Esophagus (tissue), 2 donors: ENCODE measurements around the gene UNC93B1. TPM values are rescaled to one million over a fixed set of nuclear protein-coding genes. Genes with fewer than 3 reads are reported as not detected.

ENCODE experiments used
- H3K27ac ChIP-seq, 2 donors: one replicate each; pipeline ENCODE4 v1.5.1; 2013; ENCODE audit warnings: low read depth in 2 of 2, mild to moderate bottlenecking in 2 of 2, inconsistent platforms in 1 of 2, low read length in 1 of 2, moderate library complexity in 1 of 2
- H3K27me3 ChIP-seq, 2 donors: one replicate each; pipeline ENCODE4 v1.6.1; 2013; ENCODE audit warnings: low read length in 2 of 2, control low read depth in 1 of 2, mild to moderate bottlenecking in 1 of 2; ENCODE audit not compliant: insufficient read depth in 2 of 2, control insufficient read depth in 1 of 2
- H3K36me3 ChIP-seq, 2 donors: one replicate each; pipeline ENCODE4 v1.6.1; 2013; ENCODE audit warnings: low read length in 1 of 2; ENCODE audit not compliant: control insufficient read depth in 2 of 2, insufficient read depth in 2 of 2
- H3K4me1 ChIP-seq, 2 donors: one replicate each; pipeline ENCODE4 v1.6.1; 2013; ENCODE audit warnings: low read length in 1 of 2; ENCODE audit not compliant: control insufficient read depth in 2 of 2, insufficient read depth in 2 of 2
- H3K4me3 ChIP-seq, 2 donors: one replicate each; pipeline ENCODE4 v1.5.1; 2013; ENCODE audit warnings: low read length in 2 of 2, mild to moderate bottlenecking in 2 of 2, low read depth in 1 of 2, moderate library complexity in 1 of 2
- H3K9me3 ChIP-seq, 2 donors: one replicate each; pipeline ENCODE4 v1.6.1; 2013; ENCODE audit warnings: mild to moderate bottlenecking in 2 of 2, low read depth in 1 of 2, low read length in 1 of 2, moderate library complexity in 1 of 2; ENCODE audit not compliant: control insufficient read depth in 2 of 2, insufficient read depth in 1 of 2
- WGBS, 2 donors: extraction: QIAGEN DNeasy Blood & Tissue Kit; methylation state at CpG; one replicate each; pipeline ENCODE4 v1.1.7; 2013; 5-methylcytosine and 5-hydroxymethylcytosine counted together
- polyA plus RNA-seq, 2 donors: library from polyadenylated mRNA; stranded (reverse); fragments of 200-250 nt; gene quantifications; one replicate each; pipeline ENCODE4 v1.2.3, GENCODE V29; 2013
- donor health status: healthy with polysubstance abuse.
- donor health status: Bipolar disorder and iron deficiency.

Gene UNC93B1
- polyA plus RNA-seq, 2 donors: 20.5 to 24.4 TPM

- H3K9me3 ChIP-seq: no peaks in the 10 kb centered on the region
- no peaks in the 10 kb centered on the region for H3K36me3 ChIP-seq
- H3K27ac ChIP-seq: peak overlapping the region; percentile 81 to 84
- H3K4me3 ChIP-seq: no peak overlapping the region
- no peaks in the 10 kb centered on the region for H3K27me3 ChIP-seq
- WGBS, 2 donors: 54 to 72% methylated on average over 12 of the region's 12 CpGs
- peaks cover 0 to 23% of the 10 kb centered on the region in 2 donors for H3K4me1 ChIP-seq
Measured at GRCh38 chr11:68009391-68010089, 5.6 kb upstream of the UNC93B1 start.

- Histone ChIP-seq H3K27ac (peak overlapping the region in 1 of 2 donors; percentile 68), H3K9me3 (no peaks in the 10 kb centered on the region), H3K4me3 (no peak overlapping the region), H3K4me1 (peaks cover 0 to 17% of the 10 kb centered on the region in 2 donors), H3K36me3 (no peaks in the 10 kb centered on the region), H3K27me3 (no peaks in the 10 kb centered on the region)
- WGBS, 2 donors: 50 to 54% methylated on average over 24 to 27 of the region's 27 CpGs
Measured at GRCh38 chr11:68008381-68009337, 4.8 kb upstream of the UNC93B1 start.

- H3K4me1 ChIP-seq: peaks cover 0 to 20% of the 10 kb centered on the region in 2 donors
- 79 to 84% methylated on average over 16 of the region's 16 CpGs for WGBS, 2 donors
Measured at GRCh38 chr11:68007498-68008380, 3.8 kb upstream of the UNC93B1 start.

GRCh38 chr11:68006606-68007166 is 2.8 kb upstream of the UNC93B1 start:
- Histone ChIP-seq H3K4me3 (no peak overlapping the region), H3K27me3 (no peaks in the 10 kb centered on the region), H3K36me3 (no peaks in the 10 kb centered on the region), H3K27ac (no peak overlapping the region), H3K9me3 (no peaks in the 10 kb centered on the region), H3K4me1 (peaks cover 0 to 24% of the 10 kb centered on the region in 2 donors)
- 96% methylated on average over 7 of the region's 7 CpGs for WGBS, 2 donors

More at GRCh38 chr11:68007498-68008380, 3.8 kb upstream of the UNC93B1 start:
- Histone ChIP-seq H3K9me3 (no peaks in the 10 kb centered on the region), H3K27ac (no peak overlapping the region), H3K27me3 (no peaks in the 10 kb centered on the region), H3K36me3 (no peaks in the 10 kb centered on the region), H3K4me3 (no peak overlapping the region)

- Histone ChIP-seq H3K4me1 (peaks cover 0 to 13% of the 10 kb centered on the region in 2 donors), H3K27ac (no peak overlapping the region), H3K4me3 (no peak overlapping the region), H3K9me3 (no peaks in the 10 kb centered on the region), H3K27me3 (no peaks in the 10 kb centered on the region), H3K36me3 (no peaks in the 10 kb centered on the region)
- WGBS, 2 donors: 72% methylated on average over 14 of the region's 14 CpGs
Measured at GRCh38 chr11:68004551-68005335, 846 bp upstream of the UNC93B1 start.

- Histone ChIP-seq H3K4me1 (peaks cover 0 to 7% of the 10 kb centered on the region in 2 donors), H3K4me3 (peak overlapping the region; percentile 74 to 76), H3K9me3 (no peaks in the 10 kb centered on the region), H3K27me3 (no peaks in the 10 kb centered on the region), H3K36me3 (no peaks in the 10 kb centered on the region), H3K27ac (peak overlapping the region; percentile 61 to 74)
- 11 to 28% methylated on average over 55 to 86 of the region's 86 CpGs for WGBS, 2 donors
Measured at GRCh38 chr11:68002938-68003845, 705 bp downstream of the UNC93B1 start.

- Histone ChIP-seq H3K4me3 (no peak overlapping the region), H3K4me1 (peaks cover 0 to 7% of the 10 kb centered on the region in 2 donors), H3K36me3 (peaks cover 0 to under 1% of the 10 kb centered on the region in 2 donors), H3K27me3 (no peaks in the 10 kb centered on the region), H3K27ac (no peak overlapping the region), H3K9me3 (no peaks in the 10 kb centered on the region)
- 53 to 61% methylated on average over 9 of the region's 9 CpGs for WGBS, 2 donors
Measured at GRCh38 chr11:68002575-68002937, 1.3 kb downstream of the UNC93B1 start.

- Histone ChIP-seq H3K4me1 (peaks cover 0 to 10% of the 10 kb centered on the region in 2 donors), H3K27ac (no peak overlapping the region)
- 91 to 95% methylated on average over 5 of the region's 5 CpGs for WGBS, 2 donors
Measured at GRCh38 chr11:67999704-68000103, 4.2 kb downstream of the UNC93B1 start.

More at GRCh38 chr11:67999704-68000103, 4.2 kb downstream of the UNC93B1 start:
- no peaks in the 10 kb centered on the region for H3K27me3 ChIP-seq
- peaks cover 0 to 6% of the 10 kb centered on the region in 2 donors for H3K36me3 ChIP-seq
- peaks cover 0 to 4% of the 10 kb centered on the region in 2 donors for H3K9me3 ChIP-seq
- H3K4me3 ChIP-seq: no peak overlapping the region
